Measurements from ENCODE around the gene WDR27.

Gene WDR27

GRCh38 chr6:169729961-169730360 lies 28.1 kb upstream of the WDR27 start:
- peaks cover 44% of the 10 kb centered on the region for H3K4me1 ChIP-seq (ENCODE audit: insufficient read depth, low read length, poor library complexity, severe bottlenecking)
- no peak overlapping the region for H2AFZ ChIP-seq (ENCODE audit: low read length)
- H3K9ac ChIP-seq (ENCODE audit: low read depth, low read length, poor library complexity, severe bottlenecking), result no peak overlapping the region
- no peaks in the 10 kb centered on the region for H3K9me2 ChIP-seq (replicated peaks; ENCODE audit: low read depth, low read length)
- H3F3A ChIP-seq (ENCODE audit: low read depth), result 0 out of 2 replicates have a peak, but pooled peaks cover 8% of the 10 kb centered on the region
- H3K9me3 ChIP-seq (ENCODE audit: insufficient read depth, low read depth, low read length), result no peaks in the 10 kb centered on the region
- H3K4me2 ChIP-seq (ENCODE audit: low read depth, low read length, poor library complexity, severe bottlenecking), result no peak overlapping the region
- no peaks in the 10 kb centered on the region for H3K27me3 ChIP-seq (ENCODE audit: insufficient read depth, low read length, poor library complexity, severe bottlenecking)
- peaks cover 15% of the 10 kb centered on the region for H3K79me2 ChIP-seq (ENCODE audit: insufficient read depth, low read length)
- TF ChIP-seq CTCF (conservative IDR thresholded peaks at IDR 0.05; ENCODE audit: low read length) (no peak), EZH2phosphoT487 (IDR thresholded peaks at IDR 0.05; ENCODE audit: borderline replicate concordance) (no peak)
- no peak overlapping the region for H3K4me3 ChIP-seq (ENCODE audit: low read length, poor library complexity, severe bottlenecking)
- H4K20me1 ChIP-seq (ENCODE audit: insufficient read depth, low read length, poor library complexity, severe bottlenecking), result no peaks in the 10 kb centered on the region
- no peaks in the 10 kb centered on the region for H3K36me3 ChIP-seq (ENCODE audit: insufficient read depth, low read length)

- Histone ChIP-seq H3K9me2 (replicated peaks; ENCODE audit: low read depth, low read length) (no peaks in the 10 kb centered on the region), H2AFZ (ENCODE audit: low read length) (peak overlapping the region; percentile 30; the same call in 1 of the 2 replicates), H3K79me2 (ENCODE audit: insufficient read depth, low read length) (peaks cover 34% of the 10 kb centered on the region), H3K4me1 (ENCODE audit: insufficient read depth, low read length, poor library complexity, severe bottlenecking) (peaks cover 51% of the 10 kb centered on the region), H3F3A (ENCODE audit: low read depth) (0 out of 2 replicates have a peak, but pooled peaks cover 8% of the 10 kb centered on the region), H3K9me3 (ENCODE audit: insufficient read depth, low read depth, low read length) (no peaks in the 10 kb centered on the region), H3K4me2 (ENCODE audit: low read depth, low read length, poor library complexity, severe bottlenecking) (peak overlapping the region; percentile 89), H4K20me1 (ENCODE audit: insufficient read depth, low read length, poor library complexity, severe bottlenecking) (peaks cover 15% of the 10 kb centered on the region), H3K27me3 (ENCODE audit: insufficient read depth, low read length, poor library complexity, severe bottlenecking) (no peaks in the 10 kb centered on the region), H3K4me3 (ENCODE audit: low read length, poor library complexity, severe bottlenecking) (peak overlapping the region; percentile 98), H3K9ac (ENCODE audit: low read depth, low read length, poor library complexity, severe bottlenecking) (peak overlapping the region; percentile 28), H3K36me3 (ENCODE audit: insufficient read depth, low read length) (no peaks in the 10 kb centered on the region)
- TF ChIP-seq CTCF (conservative IDR thresholded peaks at IDR 0.05; ENCODE audit: low read length) (no peak), EZH2phosphoT487 (IDR thresholded peaks at IDR 0.05; ENCODE audit: borderline replicate concordance) (no peak)
Observed at GRCh38 chr6:169726963-169727362, 25.1 kb upstream of the WDR27 start.

- peak overlapping the region; percentile 89 for H3K4me2 ChIP-seq (ENCODE audit: low read depth, low read length, poor library complexity, severe bottlenecking)
- H3K36me3 ChIP-seq (ENCODE audit: insufficient read depth, low read length), result no peaks in the 10 kb centered on the region
- H3K27me3 ChIP-seq (ENCODE audit: insufficient read depth, low read length, poor library complexity, severe bottlenecking), result no peaks in the 10 kb centered on the region
- peaks cover 43% of the 10 kb centered on the region for H3K79me2 ChIP-seq (ENCODE audit: insufficient read depth, low read length)
- H3K9me3 ChIP-seq (ENCODE audit: insufficient read depth, low read depth, low read length), result no peaks in the 10 kb centered on the region
- peaks cover 24% of the 10 kb centered on the region for H4K20me1 ChIP-seq (ENCODE audit: insufficient read depth, low read length, poor library complexity, severe bottlenecking)
- peak overlapping the region; percentile 98 for H3K4me3 ChIP-seq (ENCODE audit: low read length, poor library complexity, severe bottlenecking)
- no peaks in the 10 kb centered on the region for H3K9me2 ChIP-seq (replicated peaks; ENCODE audit: low read depth, low read length)
- H3K9ac ChIP-seq (ENCODE audit: low read depth, low read length, poor library complexity, severe bottlenecking), result peak overlapping the region; percentile 96
- H2AFZ ChIP-seq (ENCODE audit: low read length), result no peak overlapping the region
- 0 out of 2 replicates have a peak, but pooled peaks cover 4% of the 10 kb centered on the region for H3F3A ChIP-seq (ENCODE audit: low read depth)
- TF ChIP-seq EZH2phosphoT487 (IDR thresholded peaks at IDR 0.05; ENCODE audit: borderline replicate concordance), result no peak
- H3K4me1 ChIP-seq (ENCODE audit: insufficient read depth, low read length, poor library complexity, severe bottlenecking), result peaks cover 59% of the 10 kb centered on the region
Observed at GRCh38 chr6:169726049-169726400, 24.2 kb upstream of the WDR27 start.

All from Loucy (cell line).